Loucy (cell line): Measurements from ENCODE around the gene MGLL.

Source experiments
- H2AFZ ChIP-seq: fragments of 200-600 bp; sonication (generic); 2 replicates; pipeline ENCODE4 v1.6.0; 2016; ENCODE audit warnings: antibody characterized with exemption, mild to moderate bottlenecking, low read length, moderate library complexity
- H3F3A ChIP-seq: fragments of 200-600 bp; 2 replicates; pipeline ENCODE4 v1.6.0; 2016; ENCODE audit warnings: antibody characterized with exemption, low read depth, mild to moderate bottlenecking
- H3K27me3 ChIP-seq: fragments of 200-600 bp; sonication (generic); 2 replicates; pipeline ENCODE4 v1.6.1; 2014; ENCODE audit warnings: low read length, mild to moderate bottlenecking; ENCODE audit not compliant: insufficient read depth, poor library complexity, severe bottlenecking
- H3K36me3 ChIP-seq: fragments of 200-600 bp; sonication (generic); 2 replicates; pipeline ENCODE4 v1.6.1; 2016; ENCODE audit warnings: low read length; ENCODE audit not compliant: insufficient read depth
- H3K4me1 ChIP-seq: fragments of 200-600 bp; sonication (generic); 2 replicates; pipeline ENCODE4 v1.5.1; 2014; ENCODE audit warnings: low read length, mild to moderate bottlenecking; ENCODE audit not compliant: insufficient read depth, poor library complexity, severe bottlenecking
- H3K4me2 ChIP-seq: fragments of 200-600 bp; sonication (generic); 2 replicates; pipeline ENCODE4 v1.6.0; 2014; ENCODE audit warnings: antibody characterized with exemption, low read length, low read depth, mild to moderate bottlenecking; ENCODE audit not compliant: poor library complexity, severe bottlenecking
- H3K4me3 ChIP-seq: fragments of 200-600 bp; sonication (generic); 2 replicates; pipeline ENCODE4 v1.5.1; 2014; ENCODE audit warnings: low read length, mild to moderate bottlenecking, mixed read lengths; ENCODE audit not compliant: poor library complexity, severe bottlenecking
- H3K79me2 ChIP-seq: fragments of 200-600 bp; sonication (generic); 2 replicates; pipeline ENCODE4 v1.6.1; 2014; ENCODE audit warnings: low read length; ENCODE audit not compliant: insufficient read depth
- H3K9ac ChIP-seq: fragments of 200-600 bp; sonication (generic); 2 replicates; pipeline ENCODE4 v1.6.0; 2014; ENCODE audit warnings: mild to moderate bottlenecking, low read depth, low read length, moderate library complexity; ENCODE audit not compliant: poor library complexity, severe bottlenecking
- H3K9me2 ChIP-seq: fragments of 200-600 bp; sonication (generic); replicated peaks from 2 replicates; pipeline ENCODE4 v1.6.1; 2016; ENCODE audit warnings: low read depth, low read length, mixed read lengths
- H3K9me3 ChIP-seq: fragments of 200-600 bp; sonication (generic); 2 replicates; pipeline ENCODE4 v1.6.1; 2014; ENCODE audit warnings: mild to moderate bottlenecking, antibody characterized with exemption, low read length, low read depth; ENCODE audit not compliant: insufficient read depth
- H4K20me1 ChIP-seq: fragments of 200-600 bp; sonication (generic); 2 replicates; pipeline ENCODE4 v1.6.0; 2014; ENCODE audit warnings: antibody characterized with exemption, low read length, mild to moderate bottlenecking; ENCODE audit not compliant: insufficient read depth, poor library complexity, severe bottlenecking
- CTCF ChIP-seq: fragments of 200-600 bp; sonication (generic); conservative IDR thresholded peaks from 2 replicates; pipeline ENCODE4 v1.5.1; 2014; ENCODE audit warnings: mild to moderate bottlenecking, antibody characterized with exemption, low read length
- EZH2phosphoT487 ChIP-seq: fragments of 200-600 bp; IDR thresholded peaks from 2 replicates; pipeline ENCODE4 v1.6.1; 2018; ENCODE audit warnings: antibody characterized with exemption, mild to moderate bottlenecking, moderate library complexity, borderline replicate concordance

MGLL gene

GRCh38 chr3:127787071-127787490 lies 35.2 kb downstream of the MGLL start:
- peaks cover 58% of the 10 kb centered on the region for H3K4me1 ChIP-seq
- no peaks in the 10 kb centered on the region for H3K9me3 ChIP-seq
- no peaks in the 10 kb centered on the region for H3K9me2 ChIP-seq
- TF ChIP-seq CTCF (no peak), EZH2phosphoT487 (no peak)
- H3K27me3 ChIP-seq = no peaks in the 10 kb centered on the region
- H3K4me2 ChIP-seq = no peak overlapping the region
- H3K36me3 ChIP-seq = peaks cover 51% of the 10 kb centered on the region; the same call in 1 of the 2 replicates
- H3F3A ChIP-seq = 0 out of 2 replicates have a peak, but pooled peaks cover 3% of the 10 kb centered on the region
- peaks cover 3% of the 10 kb centered on the region for H4K20me1 ChIP-seq
- H3K79me2 ChIP-seq = peaks cover 96% of the 10 kb centered on the region
- H2AFZ ChIP-seq = no peak overlapping the region
- H3K4me3 ChIP-seq = no peak overlapping the region
- peak overlapping the region; percentile 1 for H3K9ac ChIP-seq

- H3K9me2 ChIP-seq = no peaks in the 10 kb centered on the region
- 0 out of 2 replicates have a peak, but pooled peaks cover 3% of the 10 kb centered on the region for H3F3A ChIP-seq
- TF ChIP-seq EZH2phosphoT487 (no peak), CTCF (no peak)
- H3K36me3 ChIP-seq = peaks cover 56% of the 10 kb centered on the region; the same call in 1 of the 2 replicates
- no peak overlapping the region for H3K4me3 ChIP-seq
- H2AFZ ChIP-seq = no peak overlapping the region
- H3K9ac ChIP-seq = peak overlapping the region; percentile 65
- H3K79me2 ChIP-seq = peaks cover 96% of the 10 kb centered on the region
- no peak overlapping the region for H3K4me2 ChIP-seq
- no peaks in the 10 kb centered on the region for H3K9me3 ChIP-seq
- H3K4me1 ChIP-seq = peaks cover 52% of the 10 kb centered on the region
- H3K27me3 ChIP-seq = no peaks in the 10 kb centered on the region
- H4K20me1 ChIP-seq = peaks cover 3% of the 10 kb centered on the region
These were observed 35.8 kb downstream of the MGLL start for GRCh38 chr3:127786353-127787070.

GRCh38 chr3:127785711-127786265 lies 36.5 kb downstream of the MGLL start:
- no peak for TF ChIP-seq EZH2phosphoT487
- TF ChIP-seq CTCF = no peak
- H3K79me2 ChIP-seq = peaks cover 100% of the 10 kb centered on the region

More at GRCh38 chr3:127785711-127786265, 36.5 kb downstream of the MGLL start:
- no peaks in the 10 kb centered on the region for H3K9me2 ChIP-seq
- H3F3A ChIP-seq = no peaks in the 10 kb centered on the region; the same call in 1 of the 2 replicates
- peaks cover 63% of the 10 kb centered on the region; the same call in 1 of the 2 replicates for H3K36me3 ChIP-seq
- no peak overlapping the region for H2AFZ ChIP-seq
- H3K9ac ChIP-seq = peak overlapping the region; percentile 65
- H3K27me3 ChIP-seq = no peaks in the 10 kb centered on the region
- H4K20me1 ChIP-seq = peaks cover 3% of the 10 kb centered on the region
- no peak overlapping the region for H3K4me3 ChIP-seq
- H3K9me3 ChIP-seq = no peaks in the 10 kb centered on the region
- peak overlapping the region; percentile 69 for H3K4me2 ChIP-seq
- peaks cover 50% of the 10 kb centered on the region for H3K4me1 ChIP-seq
